ENCODE measurements around the gene TSC22D1.

DNA sequence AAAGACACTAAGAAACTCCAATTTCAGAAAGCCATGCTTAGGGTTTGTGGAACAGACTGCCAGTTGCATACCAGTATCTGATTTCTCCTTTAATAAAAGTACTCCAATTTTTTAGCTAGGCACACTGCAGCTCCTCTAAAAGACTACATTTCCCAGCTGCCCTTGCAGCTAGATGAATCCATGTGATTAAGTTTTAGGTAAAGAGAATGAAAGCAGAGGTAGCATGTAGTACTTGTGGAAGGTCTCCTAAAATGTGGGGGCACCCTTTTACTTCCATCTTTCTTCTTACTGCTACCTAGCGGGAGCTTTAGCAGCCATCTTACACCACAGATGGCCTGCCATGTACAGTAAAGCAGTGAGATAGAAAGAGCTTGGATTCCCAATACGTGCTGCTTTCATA lies 33.0 kb upstream of the TSC22D1 start:
- TF ChIP-seq POLR2A (IDR thresholded peaks at IDR 0.05; ENCODE audit: low read length) (no peak), GATA1 (IDR thresholded peaks at IDR 0.05; ENCODE audit: low read depth, low read length) (no peak)
